Ureter (tissue), 1 donor: ENCODE measurements around the gene ADAP1. TPM values are rescaled to one million over a fixed set of nuclear protein-coding genes. Genes with fewer than 3 reads are reported as not detected.

Source experiments
- DNase-seq: peaks from one replicate; pipeline ENCODE4 v3.0.0-alpha.2; 2020; ENCODE audit warnings: low spot score
- total RNA-seq: library from RNA; stranded (reverse); gene quantifications from one replicate; pipeline ENCODE4 v1.2.4, GENCODE V29; 2023
- donor health status: DM: yes; HTN: yes; CAD: no.

The ADAP1 gene
- total RNA-seq, 1 donor from 2014 or later = 20.6 TPM

- DNase-seq = no peak
These were observed 15.8 kb downstream of the ADAP1 start for GRCh38 chr7:938546-939185.

DNA sequence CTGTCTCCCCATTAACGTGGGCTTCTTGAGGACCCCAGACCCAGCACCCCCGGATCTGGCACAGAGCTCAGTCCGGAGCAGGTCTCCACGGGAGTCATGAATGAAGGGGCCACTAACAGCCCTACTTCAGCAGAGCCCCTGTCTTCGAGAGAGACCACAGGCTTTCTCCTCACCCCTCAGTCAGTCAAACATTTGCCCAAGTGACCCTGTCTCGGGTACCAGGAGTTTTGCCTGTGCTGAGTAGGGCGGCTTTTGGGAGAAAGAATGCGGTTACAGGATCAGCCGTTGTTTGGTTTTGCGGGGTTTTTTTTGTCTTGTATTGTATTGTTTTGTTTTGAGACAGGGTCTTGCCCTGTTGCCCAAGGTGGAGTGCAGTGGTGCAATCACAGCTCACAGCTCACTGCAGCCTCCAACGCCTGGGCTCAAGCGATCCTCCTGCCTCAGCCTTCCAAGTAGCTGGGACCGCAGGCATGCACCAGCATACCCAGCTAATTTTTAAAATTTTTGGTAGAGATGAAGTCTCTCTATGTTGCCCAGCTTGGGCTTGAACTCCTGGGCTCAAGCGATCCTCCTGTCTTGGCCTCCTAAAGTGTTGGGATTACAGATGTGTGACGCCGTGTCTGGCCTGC is 16.5 kb downstream of the ADAP1 start:
- DNase-seq = no peak

- no peak for DNase-seq
These were observed 18.0 kb downstream of the ADAP1 start for GRCh38 chr7:936386-937054.

- no peak for DNase-seq
These were observed 18.6 kb downstream of the ADAP1 start for GRCh38 chr7:935874-936385.

- DNase-seq = no peak
These were observed 19.2 kb downstream of the ADAP1 start for GRCh38 chr7:935164-935873.

- no peak for DNase-seq
These were observed 19.9 kb downstream of the ADAP1 start for GRCh38 chr7:934469-935163.

DNA sequence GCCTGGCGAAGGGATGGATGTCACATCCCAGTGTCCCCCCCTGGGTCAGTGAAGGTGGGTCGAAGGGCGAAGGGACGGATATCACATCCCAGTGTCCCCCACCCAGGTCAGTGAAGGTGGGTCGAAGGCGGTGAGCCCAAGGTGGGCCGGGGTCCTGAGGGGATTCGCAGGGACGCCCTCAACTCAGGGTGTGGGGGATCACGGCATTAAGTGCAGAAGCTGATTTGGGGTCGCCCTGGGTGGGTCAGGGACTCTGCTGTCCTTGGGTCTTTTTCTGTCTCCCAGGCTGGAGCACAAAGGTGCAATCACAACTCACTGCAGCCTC is 21.9 kb downstream of the ADAP1 start:
- DNase-seq = no peak

- DNase-seq = no peak
These were observed 22.4 kb downstream of the ADAP1 start for GRCh38 chr7:931871-932650.

DNA sequence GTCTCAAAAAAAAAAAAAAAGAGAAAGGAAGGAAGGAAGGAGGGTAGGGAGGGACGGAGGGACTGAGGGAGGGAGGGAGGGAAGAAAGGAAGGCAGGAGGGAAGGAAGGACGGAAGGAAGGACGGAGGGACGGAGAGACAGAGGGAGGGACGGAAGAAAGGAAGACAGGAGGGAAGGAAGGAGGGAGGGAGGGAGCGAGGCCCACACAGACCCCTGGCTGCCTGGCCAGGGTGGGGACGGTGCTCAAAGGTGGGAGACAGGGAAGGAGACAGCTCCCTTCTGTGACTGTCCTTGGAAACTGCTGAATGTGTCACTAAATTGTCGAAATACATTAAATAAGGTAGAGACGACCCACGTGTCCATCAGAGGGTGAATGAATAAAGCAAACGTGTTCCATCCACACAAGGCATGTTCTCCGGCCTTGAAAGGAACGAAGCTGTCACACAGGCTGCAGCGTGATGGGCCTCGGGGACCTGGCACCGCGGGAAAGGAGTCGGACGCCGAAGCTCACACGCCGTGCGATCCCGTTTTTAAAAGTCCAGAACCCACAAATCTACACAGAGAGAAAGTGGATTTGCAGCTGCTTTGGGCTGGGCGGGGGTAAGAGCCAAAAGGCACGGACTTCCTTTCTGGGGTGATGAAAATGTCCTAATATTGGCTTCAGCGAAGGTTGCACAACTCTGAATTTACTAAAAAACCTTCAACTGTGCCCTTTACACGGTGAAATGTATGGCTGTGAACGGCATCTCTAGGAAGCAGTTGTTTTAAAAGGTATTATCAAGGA is 23.3 kb downstream of the ADAP1 start:
- DNase-seq = no peak

GRCh38 chr7:929311-929711 is 25.2 kb downstream of the ADAP1 start:
- peak; percentile 29 for DNase-seq

DNA sequence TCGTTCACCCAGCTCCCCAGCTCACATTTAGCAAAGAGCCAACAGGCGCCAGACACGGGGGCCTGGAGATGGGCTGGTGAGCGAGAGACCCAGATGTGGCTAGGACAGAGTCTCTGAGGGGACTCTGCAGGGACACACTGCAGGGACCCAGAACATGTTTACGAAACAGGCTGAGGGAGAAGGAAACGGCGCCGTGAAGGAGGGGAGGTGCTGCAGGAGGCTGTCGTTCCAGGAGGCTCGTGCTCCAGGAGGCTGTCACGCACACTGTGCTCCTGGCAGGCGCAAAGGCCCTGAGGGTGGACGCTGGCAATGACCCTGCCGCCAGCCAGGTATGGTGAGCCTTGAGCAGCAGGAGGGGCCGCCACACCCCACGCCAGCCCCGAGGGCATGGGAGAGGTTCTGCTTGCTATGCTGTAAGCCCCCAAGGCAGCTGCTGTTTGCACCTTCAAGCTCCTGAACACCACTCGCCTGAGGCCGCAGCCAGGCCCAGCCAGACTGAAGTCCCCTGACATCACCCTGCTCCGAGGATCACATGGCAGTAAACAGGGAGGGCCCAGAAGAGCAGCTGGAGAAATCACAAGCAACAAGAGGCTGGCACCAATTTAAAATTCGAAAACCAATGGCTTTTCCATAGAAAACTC is 27.3 kb downstream of the ADAP1 start:
- DNase-seq = peak; percentile 41

GRCh38 chr7:926061-927030 is 28.1 kb downstream of the ADAP1 start:
- DNase-seq = peak; percentile 41

DNA sequence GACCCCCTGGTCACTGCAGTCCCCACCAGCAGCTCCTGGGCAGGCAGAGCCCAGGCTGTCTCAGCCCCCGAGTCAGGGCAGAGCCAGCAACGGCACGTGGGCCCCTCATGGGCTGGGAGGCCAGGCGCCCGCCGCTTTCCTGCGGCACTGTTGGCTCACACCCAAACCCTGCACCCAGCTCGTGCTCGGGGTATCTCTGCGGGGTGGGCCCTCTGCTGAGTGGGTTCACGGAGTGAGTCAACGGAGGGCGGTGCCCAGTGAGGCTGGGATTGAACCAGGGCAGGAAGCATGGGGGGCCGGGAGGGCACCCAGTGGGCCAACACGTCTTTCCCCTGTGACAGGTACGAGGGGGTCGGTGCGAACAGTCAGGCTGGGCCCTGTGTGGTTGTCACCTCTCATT is 28.9 kb downstream of the ADAP1 start:
- peak; percentile 48 for DNase-seq

GRCh38 chr7:924541-925231 is 29.8 kb downstream of the ADAP1 start:
- DNase-seq = peak; percentile 39

- peak; percentile 45 for DNase-seq
These were observed 30.4 kb downstream of the ADAP1 start for GRCh38 chr7:924042-924441.

- peak; percentile 85 for DNase-seq
These were observed 31.1 kb downstream of the ADAP1 start for GRCh38 chr7:923108-924041.
